AG09319 (cell line): Measurements from ENCODE around the gene MRC1.

ENCODE experiments used
- DNase-seq: peaks from one replicate; pipeline ENCODE4 v3.0.0-alpha.2; 2010; ENCODE audit warnings: low read depth; ENCODE audit errors: extremely low read depth
- CTCF ChIP-seq: IDR thresholded peaks from 2 replicates; pipeline ENCODE4 v1.5.1; 2011; ENCODE audit warnings: low read depth, mild to moderate bottlenecking, inconsistent platforms, low read length, moderate library complexity

Gene MRC1

GRCh38 chr10:17888189-17888588, 79.0 kb downstream of the MRC1 start:
- no peak for DNase-seq
- no peak for TF ChIP-seq CTCF

- no peak for DNase-seq
- TF ChIP-seq CTCF = no peak
These were observed 82.3 kb downstream of the MRC1 start for GRCh38 chr10:17891435-17891834.

GRCh38 chr10:17904564-17904963, 95.4 kb downstream of the MRC1 start:
- no peak for TF ChIP-seq CTCF
- DNase-seq = no peak

- TF ChIP-seq CTCF = no peak
- DNase-seq = no peak
These were observed 96.3 kb downstream of the MRC1 start for GRCh38 chr10:17905491-17905890.

DNA sequence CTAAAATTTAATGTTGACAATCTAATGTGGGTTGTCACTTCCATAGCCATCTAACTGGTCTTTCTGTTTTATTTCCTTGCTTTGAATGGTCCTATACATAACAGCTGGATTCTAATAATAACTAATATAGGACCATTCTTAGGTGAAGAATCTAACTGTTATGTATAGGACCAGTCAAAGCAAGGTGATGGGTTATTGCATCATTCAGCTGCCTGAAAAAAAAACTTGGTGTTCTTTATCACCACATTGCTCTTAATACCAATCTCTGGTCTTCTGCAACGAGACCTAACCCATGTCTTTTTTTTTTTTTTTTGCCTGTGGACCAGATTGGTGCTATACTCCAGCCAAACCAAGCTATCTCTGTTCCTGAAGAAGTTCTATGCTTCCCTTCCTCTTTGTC, 96.9 kb downstream of the MRC1 start:
- no peak for TF ChIP-seq CTCF
- no peak for DNase-seq

DNA sequence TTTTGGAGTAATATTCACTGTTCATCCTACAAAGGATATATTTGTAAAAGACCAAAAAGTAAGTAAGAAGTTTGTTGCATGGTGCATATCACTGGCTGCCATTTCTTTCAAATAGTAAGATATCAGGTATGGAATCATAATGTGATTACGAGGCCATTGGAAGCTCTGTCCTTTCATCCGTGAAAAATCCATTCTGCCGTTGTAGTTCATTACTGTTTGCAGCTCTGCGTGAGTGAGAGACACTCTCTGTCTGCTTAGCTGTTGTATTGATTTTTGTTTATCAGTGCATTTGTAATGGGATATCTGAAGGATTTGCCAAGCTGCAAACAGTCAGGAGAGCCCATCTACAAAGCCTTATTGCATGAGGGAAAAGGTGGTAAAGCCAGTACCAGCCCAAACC, 98.5 kb downstream of the MRC1 start:
- no peak for TF ChIP-seq CTCF
- DNase-seq = no peak

- peak; percentile 78 for TF ChIP-seq CTCF
- peak; percentile 35 for DNase-seq
These were observed 101.1 kb downstream of the MRC1 start for GRCh38 chr10:17910125-17910789.
